ENCODE results near the gene PROM1.

Gene PROM1

DNA sequence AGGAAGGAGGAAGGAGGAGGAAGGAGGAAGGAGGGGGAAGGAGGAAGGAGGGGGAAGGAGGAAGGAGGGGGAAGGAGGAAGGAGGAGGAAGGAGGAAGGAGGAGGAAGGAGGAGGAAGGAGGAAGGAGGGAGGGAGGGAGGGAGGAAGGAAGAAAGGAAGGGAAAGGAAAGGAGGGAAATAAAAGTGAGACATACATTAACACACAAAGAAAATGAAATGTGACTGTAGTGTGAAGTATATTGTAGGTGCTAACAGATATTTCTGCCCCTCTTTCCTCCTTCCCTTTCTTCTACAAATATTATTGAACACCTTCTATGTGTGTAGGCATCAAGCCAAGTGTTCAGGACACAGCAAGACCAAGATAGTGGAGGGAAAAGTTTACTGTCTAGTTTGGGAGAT, 26.4 kb upstream of the PROM1 start:
- TF ChIP-seq, protein P1, sequence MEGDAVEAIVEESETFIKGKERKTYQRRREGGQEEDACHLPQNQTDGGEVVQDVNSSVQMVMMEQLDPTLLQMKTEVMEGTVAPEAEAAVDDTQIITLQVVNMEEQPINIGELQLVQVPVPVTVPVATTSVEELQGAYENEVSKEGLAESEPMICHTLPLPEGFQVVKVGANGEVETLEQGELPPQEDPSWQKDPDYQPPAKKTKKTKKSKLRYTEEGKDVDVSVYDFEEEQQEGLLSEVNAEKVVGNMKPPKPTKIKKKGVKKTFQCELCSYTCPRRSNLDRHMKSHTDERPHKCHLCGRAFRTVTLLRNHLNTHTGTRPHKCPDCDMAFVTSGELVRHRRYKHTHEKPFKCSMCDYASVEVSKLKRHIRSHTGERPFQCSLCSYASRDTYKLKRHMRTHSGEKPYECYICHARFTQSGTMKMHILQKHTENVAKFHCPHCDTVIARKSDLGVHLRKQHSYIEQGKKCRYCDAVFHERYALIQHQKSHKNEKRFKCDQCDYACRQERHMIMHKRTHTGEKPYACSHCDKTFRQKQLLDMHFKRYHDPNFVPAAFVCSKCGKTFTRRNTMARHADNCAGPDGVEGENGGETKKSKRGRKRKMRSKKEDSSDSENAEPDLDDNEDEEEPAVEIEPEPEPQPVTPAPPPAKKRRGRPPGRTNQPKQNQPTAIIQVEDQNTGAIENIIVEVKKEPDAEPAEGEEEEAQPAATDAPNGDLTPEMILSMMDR (IDR thresholded peaks at IDR 0.05; ENCODE audit: low read depth, low read length, missing control alignments): no peak
- no peak overlapping the region for H3K4me3 ChIP-seq (ENCODE audit: low read depth, low read length)
- no peak for DNase-seq (ENCODE audit: low read depth)

DNA sequence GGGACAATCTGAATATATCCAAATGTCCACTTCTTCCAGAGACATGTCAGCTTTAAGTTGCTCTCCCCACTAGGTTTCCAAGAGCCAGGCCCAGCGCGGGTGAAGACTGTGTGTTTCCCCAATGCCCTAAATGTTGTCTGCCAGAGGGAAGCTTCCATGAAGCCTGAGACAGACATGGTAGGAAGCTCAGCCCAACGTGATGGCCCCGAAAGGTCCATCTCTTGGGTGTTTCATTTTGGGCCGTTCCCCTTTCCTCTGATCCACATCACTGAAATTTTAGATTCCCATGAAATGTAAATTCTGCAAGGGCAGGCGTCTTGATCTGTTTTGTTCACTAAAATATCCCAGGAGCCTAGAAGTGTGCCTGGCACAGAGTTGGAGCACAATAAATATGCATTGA, 25.4 kb upstream of the PROM1 start:
- no peak for DNase-seq (ENCODE audit: low read depth)
- no peak overlapping the region for H3K4me3 ChIP-seq (ENCODE audit: low read depth, low read length)
- TF ChIP-seq, protein P1 (IDR thresholded peaks at IDR 0.05; ENCODE audit: low read depth, low read length, missing control alignments): no peak

DNA sequence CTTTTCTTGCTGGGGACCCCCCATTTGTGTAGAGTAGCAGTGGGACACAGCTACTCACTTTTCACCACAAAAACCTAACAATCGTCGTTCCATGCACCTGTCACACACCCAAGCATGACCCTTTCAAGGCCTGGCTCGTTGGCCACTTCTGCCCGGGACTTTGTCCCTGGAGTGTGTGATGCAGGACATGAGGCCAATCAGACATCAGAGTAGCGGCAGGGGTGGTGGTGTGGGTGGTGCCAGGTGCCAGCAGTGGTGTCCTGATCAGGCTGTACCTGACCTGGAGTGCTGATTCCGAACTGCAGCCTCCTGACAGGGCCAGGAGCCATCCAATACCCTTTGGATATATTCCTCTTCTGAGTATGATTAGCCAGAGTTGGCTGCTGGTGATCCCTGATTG, 23.1 kb upstream of the PROM1 start:
- TF ChIP-seq, protein P1 (IDR thresholded peaks at IDR 0.05; ENCODE audit: low read depth, low read length, missing control alignments): no peak
- no peak overlapping the region for H3K4me3 ChIP-seq (ENCODE audit: low read depth, low read length)
- DNase-seq (ENCODE audit: low read depth): no peak

DNA sequence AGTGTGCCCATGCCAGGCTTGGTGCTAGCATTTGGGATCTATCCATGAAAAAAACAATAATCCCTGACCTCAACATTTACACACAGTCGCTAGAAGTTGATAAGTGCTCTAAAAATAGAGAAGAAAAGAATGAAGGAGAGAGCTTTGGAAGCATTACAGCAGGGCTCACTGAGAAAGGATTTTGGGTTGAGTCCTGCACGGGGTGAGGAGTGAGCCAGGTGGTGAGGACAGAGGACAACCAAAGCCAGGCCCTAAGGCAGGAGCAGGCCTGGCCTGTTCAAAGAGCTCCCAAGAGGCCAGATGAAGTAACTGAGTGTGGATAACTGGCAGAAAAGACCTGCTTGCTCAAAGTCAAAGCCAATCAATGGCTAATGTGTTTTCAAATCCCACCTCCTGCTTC, 20.7 kb upstream of the PROM1 start:
- no peak for DNase-seq (ENCODE audit: low read depth)
- TF ChIP-seq, protein P1 (IDR thresholded peaks at IDR 0.05; ENCODE audit: low read depth, low read length, missing control alignments): no peak

DNA sequence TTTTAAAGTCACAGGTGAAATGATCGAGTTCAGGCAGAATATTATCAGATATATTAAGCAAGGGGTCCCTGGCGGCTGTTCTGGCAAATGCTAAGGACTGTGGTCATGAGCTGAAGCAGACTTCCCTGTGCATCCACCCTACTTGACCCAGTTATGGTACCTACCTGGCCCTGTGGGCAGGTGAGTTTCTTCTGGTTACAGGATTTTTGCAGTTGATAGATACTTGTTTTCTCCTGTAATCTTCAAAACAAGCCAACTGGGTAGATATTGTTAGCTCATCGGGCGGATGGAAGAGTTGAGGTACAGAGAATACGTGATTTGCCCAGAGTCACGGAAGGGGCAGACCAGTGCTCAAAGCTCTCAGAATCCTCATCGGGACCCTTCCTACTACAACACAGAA, 18.5 kb upstream of the PROM1 start:
- TF ChIP-seq, protein P1 (IDR thresholded peaks at IDR 0.05; ENCODE audit: low read depth, low read length, missing control alignments): no peak
- DNase-seq (ENCODE audit: low read depth): no peak
- no peak overlapping the region for H3K4me3 ChIP-seq (ENCODE audit: low read depth, low read length)

More for the DNA sequence above, 20.7 kb upstream of the PROM1 start:
- H3K4me3 ChIP-seq (ENCODE audit: low read depth, low read length): no peak overlapping the region

DNA sequence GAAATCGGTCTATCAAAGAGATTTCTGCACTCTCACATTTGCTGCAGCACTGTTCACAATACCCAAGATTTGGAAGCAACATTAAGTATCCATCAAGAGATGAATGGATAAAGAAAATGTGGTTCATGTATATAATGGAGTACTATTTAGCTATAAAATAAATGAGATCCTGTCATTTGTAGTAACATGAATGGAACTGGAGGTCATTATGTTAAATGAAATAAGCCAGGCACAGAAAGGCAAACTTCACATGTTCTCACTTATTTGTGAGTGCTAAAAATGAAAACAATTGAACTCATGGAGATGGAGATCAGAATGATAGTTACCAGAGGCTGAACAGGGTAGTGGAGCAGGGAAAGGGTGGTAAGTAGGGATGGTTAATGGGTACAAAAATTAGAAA, 17.0 kb upstream of the PROM1 start:
- no peak overlapping the region for H3K4me3 ChIP-seq (ENCODE audit: low read depth, low read length)
- TF ChIP-seq, protein P1 (IDR thresholded peaks at IDR 0.05; ENCODE audit: low read depth, low read length, missing control alignments): no peak
- DNase-seq (ENCODE audit: low read depth): no peak

DNA sequence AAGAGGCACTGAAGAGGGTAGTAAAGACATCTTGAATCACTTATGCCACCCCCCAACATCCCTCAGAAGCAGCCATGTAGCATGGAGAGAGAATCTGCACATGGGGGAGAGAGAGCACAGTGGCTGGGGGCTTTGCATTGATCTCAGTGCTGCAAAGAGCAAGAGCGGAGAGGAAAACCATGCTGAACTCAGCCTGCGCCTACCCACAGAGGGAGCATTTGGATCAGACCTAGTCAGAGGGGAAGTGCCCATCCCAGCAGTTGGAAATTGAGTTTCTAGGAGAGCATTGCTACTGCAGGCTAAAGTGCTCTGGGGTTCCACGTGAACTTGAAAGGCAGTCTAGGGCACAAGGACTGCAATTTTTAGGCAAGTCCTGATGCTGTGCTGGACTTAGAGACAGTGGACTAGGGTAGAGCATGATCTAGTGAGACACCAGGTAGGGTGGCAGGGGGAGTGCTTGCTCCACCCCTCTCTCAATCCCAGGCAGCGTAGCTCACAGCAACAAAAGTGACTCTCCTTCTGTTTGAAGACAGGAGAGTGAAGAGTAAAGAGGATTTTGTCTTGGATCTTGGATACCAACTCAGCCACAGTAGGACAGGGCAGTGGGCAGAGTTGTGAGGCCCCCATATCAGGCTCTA, 9.0 kb upstream of the PROM1 start:
- TF ChIP-seq, protein P1 (IDR thresholded peaks at IDR 0.05; ENCODE audit: low read depth, low read length, missing control alignments): no peak
- H3K4me3 ChIP-seq (ENCODE audit: low read depth, low read length): no peak overlapping the region
- no peak for DNase-seq (ENCODE audit: low read depth)

All from GM12864 (cell line).